NCI-H2107 treated with DMSO at 0.1 percent for 48 hours (cell line): ENCODE measurements around the gene PCDHGB6.
"Not testable (repeated sequence)": the region's sequence is repeated elsewhere in the genome, so short reads cannot be mapped to it uniquely, and the experiment has no call there.

Experiments used
- DNase-seq: peaks from one replicate; lab custom pipeline; 2025; ENCODE audit not compliant: unreplicated experiment; lab: John Stamatoyannopoulos, UW

PCDHGB6 gene

GRCh38 chr5:141388661-141389060 lies 19.2 kb upstream of the PCDHGB6 start:
- no peak for DNase-seq

DNA sequence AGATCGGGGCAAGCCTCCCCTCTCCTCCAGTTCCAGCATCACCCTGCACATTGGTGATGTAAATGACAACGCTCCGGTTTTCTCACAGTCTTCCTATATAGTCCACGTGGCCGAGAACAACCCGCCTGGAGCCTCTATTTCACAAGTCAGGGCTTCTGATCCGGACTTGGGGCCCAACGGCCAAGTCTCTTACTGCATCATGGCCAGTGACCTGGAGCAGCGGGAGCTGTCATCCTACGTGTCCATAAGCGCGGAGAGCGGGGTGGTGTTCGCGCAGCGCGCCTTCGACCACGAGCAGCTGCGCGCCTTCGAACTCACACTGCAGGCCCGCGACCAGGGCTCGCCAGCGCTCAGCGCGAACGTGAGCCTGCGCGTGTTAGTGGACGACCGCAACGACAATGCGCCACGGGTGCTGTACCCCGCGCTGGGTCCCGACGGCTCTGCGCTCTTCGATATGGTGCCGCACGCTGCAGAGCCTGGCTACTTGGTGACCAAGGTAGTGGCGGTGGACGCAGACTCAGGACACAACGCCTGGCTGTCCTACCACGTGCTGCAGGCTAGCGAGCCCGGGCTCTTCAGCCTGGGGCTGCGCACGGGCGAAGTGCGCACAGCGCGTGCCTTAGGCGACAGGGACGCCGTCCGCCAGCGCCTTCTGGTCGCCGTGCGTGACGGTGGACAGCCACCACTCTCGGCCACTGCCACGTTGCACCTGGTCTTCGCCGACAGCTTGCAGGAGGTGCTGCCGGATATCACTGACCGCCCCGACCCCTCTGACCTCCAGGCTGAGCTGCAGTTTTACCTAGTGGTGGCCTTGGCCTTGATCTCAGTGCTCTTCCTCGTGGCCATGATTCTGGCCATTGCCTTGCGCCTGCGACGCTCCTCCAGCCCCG lies 18.4 kb upstream of the PCDHGB6 start:
- DNase-seq: no peak

- DNase-seq: no peak
Measured at GRCh38 chr5:141392429-141393198, 15.2 kb upstream of the PCDHGB6 start, which contains the start of gene PCDHGA8. TSS of gene PCDHGA8 (plus strand) at chr5:141392633. CDS start at chr5:141392814, 181 bp downstream.

DNA sequence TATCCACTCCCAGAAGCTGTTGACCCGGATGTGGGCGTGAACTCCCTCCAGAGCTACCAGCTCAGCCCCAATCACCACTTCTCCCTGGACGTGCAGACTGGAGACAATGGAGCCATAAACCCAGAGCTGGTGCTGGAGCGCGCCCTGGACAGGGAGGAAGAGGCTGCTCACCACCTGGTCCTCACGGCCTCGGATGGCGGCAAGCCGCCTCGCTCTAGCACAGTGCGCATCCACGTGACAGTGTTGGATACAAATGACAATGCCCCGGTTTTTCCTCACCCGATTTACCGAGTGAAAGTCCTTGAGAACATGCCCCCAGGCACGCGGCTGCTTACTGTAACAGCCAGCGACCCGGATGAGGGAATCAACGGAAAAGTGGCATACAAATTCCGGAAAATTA lies 14.6 kb upstream of the PCDHGB6 start:
- no peak for DNase-seq

- DNase-seq: not testable (repeated sequence)
Measured at GRCh38 chr5:141394401-141395187, 13.2 kb upstream of the PCDHGB6 start.

DNA sequence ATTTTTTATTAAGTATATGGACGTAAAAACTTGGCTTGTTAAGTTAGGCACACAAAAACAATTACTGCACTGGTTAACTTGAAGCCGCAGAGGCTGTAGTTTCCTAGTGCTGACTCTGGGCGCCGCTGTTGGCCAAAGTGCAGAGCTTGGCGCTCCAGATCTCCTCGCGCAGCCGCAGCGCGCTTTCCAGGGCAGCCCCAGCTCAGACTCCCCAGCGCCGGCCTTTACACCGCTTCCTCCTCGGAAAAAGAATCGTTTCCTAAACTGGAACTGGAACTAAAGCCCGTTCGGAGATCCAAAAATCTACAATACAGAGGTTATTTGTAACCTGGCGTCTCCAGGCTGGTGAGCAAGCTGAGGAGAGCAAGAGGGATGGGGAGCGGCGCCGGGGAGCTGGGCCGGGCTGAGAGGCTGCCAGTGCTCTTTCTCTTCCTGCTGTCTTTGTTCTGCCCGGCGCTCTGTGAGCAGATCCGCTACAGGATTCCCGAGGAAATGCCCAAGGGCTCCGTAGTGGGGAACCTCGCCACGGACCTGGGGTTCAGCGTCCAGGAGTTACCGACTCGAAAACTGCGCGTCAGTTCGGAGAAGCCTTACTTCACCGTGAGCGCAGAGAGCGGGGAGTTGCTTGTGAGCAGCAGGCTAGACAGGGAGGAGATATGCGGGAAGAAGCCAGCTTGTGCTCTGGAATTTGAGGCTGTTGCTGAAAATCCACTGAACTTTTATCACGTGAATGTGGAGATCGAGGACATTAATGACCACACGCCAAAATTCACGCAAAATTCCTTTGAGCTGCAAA lies 9.9 kb upstream of the PCDHGB6 start, which contains the start of gene PCDHGB5:
Gene PCDHGB5, plus strand, starts transcription at position 192 of the 796 bp plus-strand sequence. Its CDS starts 181 bp downstream, at position 373.
- DNase-seq: not testable (repeated sequence)

GRCh38 chr5:141398608-141399007 lies 9.2 kb upstream of the PCDHGB6 start:
- DNase-seq: no peak

GRCh38 chr5:141399555-141400258 lies 8.1 kb upstream of the PCDHGB6 start:
- DNase-seq: no peak

GRCh38 chr5:141402553-141403243 lies 5.1 kb upstream of the PCDHGB6 start, which contains the start of gene PCDHGA9:
TSS of gene PCDHGA9 (plus strand) at chr5:141402778. CDS start at chr5:141402953, 175 bp downstream.
- DNase-seq: no peak

DNA sequence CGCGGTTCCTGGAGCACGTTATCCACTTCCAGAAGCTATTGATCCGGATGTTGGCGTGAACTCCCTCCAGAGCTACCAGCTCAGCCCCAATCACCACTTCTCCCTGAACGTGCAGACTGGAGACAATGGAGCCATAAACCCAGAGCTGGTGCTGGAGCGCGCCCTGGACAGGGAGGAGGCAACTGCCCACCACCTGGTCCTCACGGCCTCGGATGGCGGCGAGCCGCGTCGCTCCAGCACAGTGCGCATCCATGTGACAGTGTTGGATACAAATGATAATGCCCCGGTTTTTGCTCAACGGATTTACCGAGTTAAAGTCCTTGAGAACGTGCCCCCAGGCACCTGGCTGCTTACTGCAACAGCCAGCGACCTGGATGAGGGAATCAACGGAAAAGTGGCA lies 4.4 kb upstream of the PCDHGB6 start:
- DNase-seq: no peak

- no peak for DNase-seq
Measured at GRCh38 chr5:141409598-141410306, 1.9 kb downstream of the PCDHGB6 start.

- DNase-seq: no peak
Measured at GRCh38 chr5:141411575-141411974, 3.8 kb downstream of the PCDHGB6 start.

GRCh38 chr5:141412854-141413539 lies 5.2 kb downstream of the PCDHGB6 start, which contains the start of gene PCDHGA10:
TSS of gene PCDHGA10 (plus strand) at chr5:141412987. CDS start at chr5:141413176, 189 bp downstream.
- no peak for DNase-seq

DNA sequence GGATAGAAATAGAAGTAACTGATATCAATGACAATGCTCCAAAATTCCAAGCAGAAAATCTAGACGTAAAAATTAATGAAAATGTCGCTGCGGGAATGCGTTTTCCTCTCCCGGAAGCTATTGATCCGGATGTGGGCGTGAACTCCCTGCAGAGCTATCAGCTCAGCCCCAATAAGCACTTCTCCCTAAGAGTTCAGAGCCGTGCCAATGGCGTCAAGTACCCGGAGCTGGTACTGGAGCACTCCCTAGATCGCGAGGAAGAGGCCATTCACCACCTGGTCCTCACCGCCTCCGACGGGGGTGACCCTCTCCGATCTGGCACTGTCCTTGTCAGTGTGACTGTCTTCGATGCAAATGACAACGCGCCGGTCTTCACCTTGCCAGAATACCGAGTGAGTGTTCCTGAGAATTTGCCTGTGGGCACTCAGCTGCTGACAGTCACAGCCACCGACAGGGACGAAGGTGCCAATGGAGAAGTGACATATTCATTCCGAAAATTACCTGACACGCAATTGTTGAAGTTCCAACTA lies 5.8 kb downstream of the PCDHGB6 start:
- no peak for DNase-seq

DNA sequence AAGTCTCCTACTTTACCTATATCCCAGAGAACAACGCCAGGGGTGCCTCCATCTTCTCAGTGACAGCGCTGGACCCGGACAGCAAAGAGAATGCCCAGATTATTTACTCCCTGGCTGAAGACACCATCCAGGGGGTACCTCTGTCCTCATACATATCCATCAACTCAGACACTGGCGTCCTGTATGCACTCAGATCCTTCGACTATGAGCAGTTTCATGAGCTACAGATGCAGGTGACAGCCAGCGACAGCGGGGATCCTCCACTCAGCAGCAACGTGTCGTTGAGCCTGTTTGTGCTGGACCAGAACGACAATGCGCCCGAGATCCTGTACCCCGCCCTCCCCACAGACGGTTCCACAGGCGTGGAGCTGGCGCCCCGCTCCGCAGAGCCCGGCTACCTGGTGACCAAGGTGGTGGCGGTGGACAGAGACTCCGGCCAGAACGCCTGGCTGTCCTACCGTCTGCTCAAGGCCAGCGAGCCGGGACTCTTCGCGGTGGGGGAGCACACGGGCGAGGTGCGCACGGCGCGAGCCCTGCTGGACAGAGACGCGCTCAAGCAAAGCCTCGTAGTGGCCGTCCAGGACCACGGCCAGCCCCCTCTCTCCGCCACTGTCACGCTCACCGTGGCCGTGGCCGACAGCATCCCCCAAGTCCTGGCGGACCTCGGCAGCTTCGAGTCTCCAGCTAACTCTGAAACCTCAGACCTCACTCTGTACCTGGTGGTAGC lies 6.9 kb downstream of the PCDHGB6 start:
- DNase-seq: not testable (repeated sequence)

DNA sequence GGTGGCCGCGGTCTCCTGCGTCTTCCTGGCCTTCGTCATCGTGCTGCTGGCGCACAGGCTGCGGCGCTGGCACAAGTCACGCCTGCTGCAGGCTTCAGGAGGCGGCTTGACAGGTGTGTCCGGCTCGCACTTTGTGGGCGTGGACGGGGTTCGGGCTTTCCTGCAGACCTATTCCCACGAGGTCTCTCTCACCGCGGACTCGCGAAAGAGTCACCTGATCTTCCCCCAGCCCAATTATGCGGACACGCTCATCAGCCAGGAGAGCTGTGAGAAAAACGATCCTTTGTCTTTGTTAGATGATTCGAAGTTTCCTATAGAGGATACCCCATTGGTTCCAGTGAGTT lies 7.4 kb downstream of the PCDHGB6 start:
- not testable (repeated sequence) for DNase-seq
